ENCODE measurements around the gene CRX. TPM values are rescaled to one million over a fixed set of nuclear protein-coding genes. Genes with fewer than 3 reads are reported as not detected.
A peak's percentile ranks its signal among the peaks of the same experiment; 100 is the strongest.

The CRX gene
- total and polyA plus RNA-seq, 2 donors (not counting 3 experiments of a cell fraction or from before 2014, with no cell fraction given) = not detected

GRCh38 chr19:47863514-47863936 is 41.8 kb downstream of the CRX start:
- BruUV-seq (replicated peaks) = no TSS peak
- Histone ChIP-seq H3K27me3 (ENCODE audit: control insufficient read depth in 2 of 2, insufficient read depth in 2 of 2, low read length in 2 of 2) (no peaks in the 10 kb centered on the region), H3K36me3 (ENCODE audit: control insufficient read depth in 2 of 2, extremely low read depth in 1 of 2, insufficient read depth in 2 of 2, low read length in 2 of 2) (no peaks in the 10 kb centered on the region), H3K4me3 (replicated peaks in 1 of 3; ENCODE audit: insufficient read depth in 1 of 3, low read depth in 1 of 3, low read length in 3 of 3) (no peak overlapping the region), H3K4me1 (ENCODE audit: control insufficient read depth, extremely low read depth, insufficient read depth, low read length) (no peaks in the 10 kb centered on the region), H3K9me1 (replicated peaks; ENCODE audit: control insufficient read depth, extremely low read depth, insufficient read depth, low read length) (no peaks in the 10 kb centered on the region), H2AFZ (ENCODE audit: low read depth, low read length) (peak overlapping the region; percentile 70), H3K4me2 (ENCODE audit: insufficient read depth, low read length) (no peak overlapping the region), H3K79me2 (ENCODE audit: control insufficient read depth, insufficient read depth, low read length) (no peaks in the 10 kb centered on the region), H3K9me3 (replicated peaks; ENCODE audit: control insufficient read depth, insufficient read depth, low read length) (no peaks in the 10 kb centered on the region), H4K20me1 (replicated peaks; ENCODE audit: control insufficient read depth, extremely low read depth, insufficient read depth, low read length) (no peaks in the 10 kb centered on the region), H3K27ac (ENCODE audit: insufficient read depth, low read depth, low read length) (no peak overlapping the region), H3K9ac (replicated peaks; ENCODE audit: extremely low read depth, insufficient read depth, low read length) (no peak overlapping the region)
- ChIA-PET CTCF (interaction anchor here (1.2 to 5.1 kb wide), 13 partner anchors 10 to 427 kb away, joined by 3 to 29 read pairs (median 5); no protein-coding TSS in a partner anchor), POLR2A (no interaction called here)
- intact Hi-C loops (cut with micrococcal nuclease) = loop anchor here (1.0 kb wide), 2 partner anchors 50 to 73 kb away; no protein-coding TSS in a partner anchor
- dilution Hi-C loops (cut with MboI; ENCODE audit: extremely low pct_ligation_motif_present, low sequenced_read_pairs) = no loop called here
- TF ChIP-seq CTCF (IDR thresholded peaks at IDR 0.05; ENCODE audit: extremely low read depth in 1 of 2, insufficient read depth in 1 of 2, low read depth in 1 of 2, low read length in 2 of 2) (peak; percentile 92 to 97), GATA2 (IDR thresholded peaks at IDR 0.05; ENCODE audit: insufficient read depth, insufficient read length, low read depth, low read length) (no peak)
- DNase-seq (ENCODE audit: low read depth, low spot score) (peak; percentile 65), FAIRE-seq (peak; percentile 72)

GRCh38 chr19:47865166-47865565 is 43.4 kb downstream of the CRX start:
- no peak overlapping the region for H3K4me3 ChIP-seq (replicated peaks in 1 of 3; ENCODE audit: insufficient read depth in 1 of 3, low read depth in 1 of 3, low read length in 3 of 3)
- ChIA-PET CTCF (interaction anchor here (1.2 to 5.1 kb wide), 9 partner anchors 9 to 204 kb away, joined by 3 to 29 read pairs (median 5); partner anchors contain the start of gene EHD2), POLR2A (no interaction called here)
- H3K27me3 ChIP-seq (ENCODE audit: control insufficient read depth in 2 of 2, insufficient read depth in 2 of 2, low read length in 2 of 2) = no peaks in the 10 kb centered on the region
- H3K4me2 ChIP-seq (ENCODE audit: insufficient read depth, low read length) = no peak overlapping the region
- no TSS peak for BruUV-seq (replicated peaks)
- no peak overlapping the region for H3K27ac ChIP-seq (ENCODE audit: insufficient read depth, low read depth, low read length)
- no peak for DNase-seq (ENCODE audit: low read depth, low spot score)
- TF ChIP-seq MAX (IDR thresholded peaks at IDR 0.05; ENCODE audit: insufficient read depth, insufficient read length) (no peak), GATA2 (IDR thresholded peaks at IDR 0.05; ENCODE audit: insufficient read depth, insufficient read length, low read depth, low read length) (no peak), POLR2AphosphoS5 (IDR thresholded peaks at IDR 0.05; ENCODE audit: insufficient read depth, low read depth, low read length) (no peak), CTCF (IDR thresholded peaks at IDR 0.05; ENCODE audit: extremely low read depth in 1 of 2, insufficient read depth in 1 of 2, low read depth in 1 of 2, low read length in 2 of 2) (no peak), JUN (IDR thresholded peaks at IDR 0.05; ENCODE audit: borderline replicate concordance, insufficient read depth, insufficient read length, low read depth) (no peak), EZH2 (IDR thresholded peaks at IDR 0.05; ENCODE audit: borderline replicate concordance, low read depth, low read length, severe bottlenecking) (no peak), POLR2A (IDR thresholded peaks at IDR 0.05; ENCODE audit: low read depth, low read length) (no peak), MYC (IDR thresholded peaks at IDR 0.05; ENCODE audit: low read depth, low read length) (no peak), FOS (IDR thresholded peaks at IDR 0.05; ENCODE audit: borderline replicate concordance, insufficient read depth, low read length) (no peak)
- no peaks in the 10 kb centered on the region for H4K20me1 ChIP-seq (replicated peaks; ENCODE audit: control insufficient read depth, extremely low read depth, insufficient read depth, low read length)
- no peaks in the 10 kb centered on the region for H3K9me3 ChIP-seq (replicated peaks; ENCODE audit: control insufficient read depth, insufficient read depth, low read length)
- intact Hi-C loops (cut with micrococcal nuclease) (no loop called here), dilution Hi-C loops (cut with MboI; ENCODE audit: extremely low pct_ligation_motif_present, low sequenced_read_pairs) (no loop called here)
- no peaks in the 10 kb centered on the region for H3K36me3 ChIP-seq (ENCODE audit: control insufficient read depth in 2 of 2, extremely low read depth in 1 of 2, insufficient read depth in 2 of 2, low read length in 2 of 2)
- H3K9ac ChIP-seq (replicated peaks; ENCODE audit: extremely low read depth, insufficient read depth, low read length) = no peak overlapping the region
- H3K79me2 ChIP-seq (ENCODE audit: control insufficient read depth, insufficient read depth, low read length) = no peaks in the 10 kb centered on the region
- H3K9me1 ChIP-seq (replicated peaks; ENCODE audit: control insufficient read depth, extremely low read depth, insufficient read depth, low read length) = no peaks in the 10 kb centered on the region
- no peak for FAIRE-seq
- H2AFZ ChIP-seq (ENCODE audit: low read depth, low read length) = no peak overlapping the region
- H3K4me1 ChIP-seq (ENCODE audit: control insufficient read depth, extremely low read depth, insufficient read depth, low read length) = no peaks in the 10 kb centered on the region
